Activated naive CD4-positive, alpha-beta T cell treated with anti-CD3 and anti-CD28 coated beads, Interleukin-2, amount 50 U/mL, for 24 hours (primary cell): ENCODE data around the gene SLC29A4.
A peak's percentile ranks its signal among the peaks of the same experiment; 100 is the strongest.
"Not testable (repeated sequence)": the region's sequence is repeated elsewhere in the genome, so short reads cannot be mapped to it uniquely, and the experiment has no call there.

ENCODE experiments used
- H3K27ac Mint-ChIP-seq: one replicate; pipeline ENCODE4 v1.8.0; 2021; ENCODE audit warnings: mild to moderate bottlenecking, mixed read lengths
- H3K27me3 Mint-ChIP-seq: one replicate; pipeline ENCODE4 v1.8.0; 2021; ENCODE audit warnings: mixed read lengths
- H3K36me3 Mint-ChIP-seq: one replicate; pipeline ENCODE4 v1.8.0; 2021; ENCODE audit warnings: mixed read lengths
- H3K4me1 Mint-ChIP-seq: one replicate; pipeline ENCODE4 v1.8.0; 2021; ENCODE audit warnings: mixed read lengths
- H3K4me3 Mint-ChIP-seq: one replicate; pipeline ENCODE4 v1.8.0; 2021; ENCODE audit warnings: mild to moderate bottlenecking, mixed read lengths
- H3K9me3 Mint-ChIP-seq: one replicate; pipeline ENCODE4 v1.8.0; 2021; ENCODE audit warnings: mixed read lengths

SLC29A4 gene

DNA sequence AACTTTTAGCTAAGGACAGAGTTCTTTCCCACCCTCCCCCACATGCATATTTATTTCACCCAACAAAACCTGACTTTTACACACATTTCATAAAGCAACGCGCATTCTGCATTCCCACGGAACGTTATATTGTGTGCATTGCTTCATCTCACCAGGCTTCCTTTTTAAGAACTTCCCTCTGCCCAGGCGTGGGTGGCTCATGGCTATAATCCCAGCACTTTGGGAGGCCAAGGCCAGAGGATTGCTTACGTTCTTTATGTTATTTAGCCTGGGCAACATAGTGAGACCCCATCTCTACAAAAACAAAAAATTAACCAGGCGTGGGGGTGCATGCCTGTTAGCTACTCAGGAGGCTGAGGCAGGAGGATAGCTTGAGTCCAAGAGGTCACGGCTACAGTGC, 14.9 kb upstream of the SLC29A4 start:
- not testable (repeated sequence) for H3K36me3 Mint-ChIP-seq, H3K9me3 Mint-ChIP-seq, H3K4me3 Mint-ChIP-seq, H3K27me3 Mint-ChIP-seq, H3K4me1 Mint-ChIP-seq, H3K27ac Mint-ChIP-seq

DNA sequence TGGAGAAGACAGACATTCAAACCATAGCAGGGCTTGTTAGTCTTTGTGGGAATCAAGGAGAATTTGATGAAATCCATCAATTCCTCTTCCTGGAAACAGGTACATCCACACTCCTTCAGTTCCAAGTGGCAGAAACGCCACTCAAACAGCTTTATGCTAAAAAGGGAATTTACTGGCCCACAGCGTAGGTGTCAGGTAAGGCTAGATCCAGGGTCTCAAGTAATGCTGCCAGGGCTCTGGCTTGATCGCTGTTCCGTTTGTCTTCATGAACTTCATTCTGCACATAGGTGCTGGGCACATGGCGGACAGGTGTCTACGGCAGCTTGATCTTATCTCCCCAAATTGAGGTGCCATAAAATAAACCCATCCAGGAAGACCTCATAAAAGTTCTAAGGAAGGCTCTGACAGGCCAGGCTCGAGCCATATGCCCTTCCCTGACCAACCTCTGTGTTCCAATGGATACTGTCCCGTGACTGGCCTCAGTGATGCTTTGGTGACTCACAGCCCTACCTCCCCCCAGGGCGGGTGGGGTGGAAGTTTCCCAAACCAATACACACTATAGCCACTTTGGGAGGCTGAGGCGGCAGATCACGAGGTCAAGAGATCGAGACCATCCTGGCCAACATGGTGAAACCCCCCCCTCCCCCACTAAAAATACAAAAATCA, 12.6 kb upstream of the SLC29A4 start:
- H3K4me1 Mint-ChIP-seq, H3K36me3 Mint-ChIP-seq, H3K27ac Mint-ChIP-seq, H3K27me3 Mint-ChIP-seq, H3K9me3 Mint-ChIP-seq, H3K4me3 Mint-ChIP-seq: not testable (repeated sequence)

DNA sequence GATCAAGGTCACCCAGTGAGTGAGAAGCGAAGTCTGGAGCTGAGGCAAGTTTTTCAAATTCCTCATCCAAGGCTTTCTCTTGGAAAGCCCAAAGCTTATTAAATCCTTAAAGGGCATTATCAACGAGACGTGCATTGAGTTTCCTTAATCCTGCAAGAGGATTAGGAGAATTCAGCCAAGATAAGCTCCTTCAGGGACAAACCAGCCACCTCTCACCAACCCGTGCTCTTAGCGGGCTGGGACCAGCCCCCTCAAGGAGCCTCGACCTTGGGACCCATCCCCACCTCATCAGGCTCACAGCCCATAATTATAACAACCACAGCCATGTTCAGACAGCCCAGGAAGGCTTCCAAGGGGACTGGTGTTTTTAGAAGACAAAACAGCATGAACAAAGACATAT, 12.0 kb upstream of the SLC29A4 start:
- Mint-ChIP-seq H3K27ac (no peak overlapping the region), H3K9me3 (no peaks in the 10 kb centered on the region), H3K27me3 (no peaks in the 10 kb centered on the region), H3K36me3 (no peaks in the 10 kb centered on the region), H3K4me1 (no peaks in the 10 kb centered on the region), H3K4me3 (no peak overlapping the region)

DNA sequence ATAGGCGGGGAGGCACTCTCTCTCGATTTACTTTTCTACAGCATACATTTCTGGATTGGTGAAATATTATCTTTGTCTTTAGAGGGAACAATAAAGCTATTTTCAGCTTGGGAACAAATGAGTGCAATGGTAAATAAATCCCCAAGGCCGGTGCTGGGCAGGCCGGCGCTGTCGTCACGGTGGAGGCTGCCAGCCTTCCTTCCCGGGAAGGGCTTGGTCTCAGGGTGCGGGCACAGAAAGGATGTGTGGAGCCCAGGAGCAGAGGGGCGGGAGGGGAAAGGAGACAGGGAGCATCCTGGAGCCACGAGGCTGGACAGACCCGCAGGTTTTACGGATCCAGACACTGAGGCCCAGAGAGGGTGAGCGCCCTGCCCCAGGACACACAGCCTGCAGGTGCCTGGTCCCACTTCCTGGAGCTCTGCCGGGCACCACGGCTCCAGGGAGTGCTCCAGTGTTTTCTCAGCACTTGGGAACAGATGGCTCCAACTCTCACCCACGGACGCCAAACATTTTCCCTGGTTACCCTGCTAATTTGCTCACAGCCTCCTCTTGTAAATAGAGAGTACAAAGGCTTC, 8.8 kb upstream of the SLC29A4 start:
- H3K4me3 Mint-ChIP-seq, H3K9me3 Mint-ChIP-seq, H3K27me3 Mint-ChIP-seq, H3K36me3 Mint-ChIP-seq, H3K27ac Mint-ChIP-seq, H3K4me1 Mint-ChIP-seq: not testable (repeated sequence)

DNA sequence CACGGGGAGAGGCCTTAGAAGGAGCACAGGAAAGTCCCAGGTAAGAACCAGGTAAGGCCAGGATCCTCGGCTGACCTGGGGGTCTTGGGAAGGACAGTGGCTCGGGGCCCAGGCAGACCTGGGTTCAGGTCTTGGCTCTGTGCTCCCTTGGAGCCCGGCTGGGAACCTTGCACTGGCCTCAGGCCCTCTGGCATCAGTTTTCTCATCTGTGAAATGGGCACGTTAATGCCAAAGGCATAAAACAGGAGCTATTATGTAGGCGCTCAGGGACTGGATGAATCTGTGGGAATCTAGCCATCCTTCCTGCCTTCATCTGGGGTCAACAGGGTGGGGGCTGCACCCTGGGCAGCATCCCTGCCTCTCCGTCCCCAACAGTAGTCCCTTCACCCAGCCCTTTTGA, 8.3 kb upstream of the SLC29A4 start:
- Mint-ChIP-seq H3K4me1 (no peaks in the 10 kb centered on the region), H3K36me3 (no peaks in the 10 kb centered on the region), H3K27ac (no peak overlapping the region), H3K9me3 (no peaks in the 10 kb centered on the region), H3K27me3 (no peaks in the 10 kb centered on the region), H3K4me3 (no peak overlapping the region)

DNA sequence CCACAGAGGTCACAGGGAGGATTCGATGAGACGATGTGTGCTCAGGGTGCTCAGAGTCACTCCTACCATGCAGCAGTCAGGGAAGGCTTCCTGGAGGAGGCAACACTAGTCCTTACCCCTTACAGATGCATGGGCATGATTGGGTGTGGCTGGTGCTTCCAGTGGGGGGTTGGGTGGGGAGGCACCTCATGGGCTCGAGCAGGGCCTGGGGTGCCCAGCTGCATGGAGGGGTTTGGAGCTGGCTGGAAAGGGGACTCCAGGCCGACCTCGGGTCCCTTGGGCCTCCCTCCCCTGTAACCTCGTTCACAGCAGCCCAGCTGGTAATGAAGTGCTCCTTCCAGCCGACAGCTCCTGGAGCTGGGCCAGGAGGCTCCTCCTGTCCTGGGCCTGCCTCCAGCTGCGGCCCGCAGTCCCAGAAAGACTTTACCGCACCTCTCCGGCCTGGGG, 7.7 kb upstream of the SLC29A4 start:
- not testable (repeated sequence) for H3K27me3 Mint-ChIP-seq, H3K9me3 Mint-ChIP-seq, H3K27ac Mint-ChIP-seq, H3K36me3 Mint-ChIP-seq, H3K4me1 Mint-ChIP-seq, H3K4me3 Mint-ChIP-seq

DNA sequence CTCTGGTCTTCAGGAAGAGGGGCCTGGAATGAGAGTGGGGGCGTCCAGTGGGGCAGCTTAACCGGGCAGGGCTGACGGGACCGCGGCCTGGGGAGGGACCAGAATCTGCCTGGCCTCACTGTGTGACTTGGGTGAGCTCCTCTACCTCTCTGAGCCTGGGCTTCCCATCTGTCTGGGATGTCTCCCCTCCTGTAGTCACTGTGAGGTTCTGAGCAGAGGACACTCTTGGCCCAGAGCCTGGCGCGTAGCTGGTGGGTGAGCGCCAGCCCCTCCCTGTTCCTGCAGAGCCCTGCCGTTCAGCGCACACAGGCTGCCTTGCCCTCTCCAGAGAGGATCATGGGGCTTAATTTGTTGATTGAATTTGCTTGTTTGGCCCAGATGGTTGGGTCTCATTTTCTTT, 7.2 kb upstream of the SLC29A4 start:
- not testable (repeated sequence) for H3K36me3 Mint-ChIP-seq, H3K27me3 Mint-ChIP-seq, H3K4me1 Mint-ChIP-seq, H3K4me3 Mint-ChIP-seq, H3K27ac Mint-ChIP-seq, H3K9me3 Mint-ChIP-seq

DNA sequence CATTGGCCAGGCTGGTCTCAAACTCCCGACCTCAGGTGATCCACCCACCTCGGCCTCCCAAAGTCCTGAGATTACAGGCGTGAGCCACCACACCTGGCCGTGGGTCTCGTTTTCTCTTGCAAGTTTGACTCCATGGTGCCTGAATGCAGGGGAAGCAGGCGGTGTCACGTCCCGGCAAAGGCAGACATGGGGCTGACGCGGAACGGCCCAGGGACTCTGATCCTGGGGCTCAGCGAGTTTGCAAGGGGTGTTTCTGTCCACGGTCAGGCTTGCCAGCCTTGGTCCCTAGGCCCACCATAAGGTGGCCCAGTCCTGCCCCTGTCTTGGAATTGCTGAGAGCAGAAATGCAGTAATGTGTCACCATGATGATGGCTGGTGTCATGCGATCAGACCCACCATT, 6.6 kb upstream of the SLC29A4 start:
- not testable (repeated sequence) for H3K4me1 Mint-ChIP-seq, H3K4me3 Mint-ChIP-seq, H3K9me3 Mint-ChIP-seq, H3K36me3 Mint-ChIP-seq, H3K27ac Mint-ChIP-seq, H3K27me3 Mint-ChIP-seq

DNA sequence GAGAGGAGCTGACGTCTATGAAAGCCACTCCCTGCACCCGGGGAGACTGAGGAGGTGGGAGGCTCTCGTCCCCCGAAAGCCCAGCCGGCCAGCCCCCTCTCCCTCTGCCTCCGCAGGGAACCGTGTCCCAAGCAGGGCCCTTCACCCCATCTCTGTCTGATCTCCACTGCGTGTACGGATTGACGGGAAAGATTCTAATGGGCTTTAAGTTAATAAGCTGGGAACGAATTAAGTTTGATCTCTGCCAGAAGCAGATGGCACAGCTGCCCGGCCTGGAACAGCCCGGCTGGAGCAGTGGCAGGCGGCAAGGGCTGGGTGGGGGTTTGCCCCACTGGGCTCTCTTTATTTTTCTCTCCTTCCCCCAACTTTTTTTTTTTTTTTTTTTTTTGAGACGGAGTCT, 6.1 kb upstream of the SLC29A4 start:
- no peaks in the 10 kb centered on the region for H3K4me1 Mint-ChIP-seq
- no peak overlapping the region for H3K27ac Mint-ChIP-seq
- H3K27me3 Mint-ChIP-seq = peaks cover 4% of the 10 kb centered on the region
- no peak overlapping the region for H3K4me3 Mint-ChIP-seq
- no peaks in the 10 kb centered on the region for H3K36me3 Mint-ChIP-seq
- H3K9me3 Mint-ChIP-seq = no peaks in the 10 kb centered on the region

DNA sequence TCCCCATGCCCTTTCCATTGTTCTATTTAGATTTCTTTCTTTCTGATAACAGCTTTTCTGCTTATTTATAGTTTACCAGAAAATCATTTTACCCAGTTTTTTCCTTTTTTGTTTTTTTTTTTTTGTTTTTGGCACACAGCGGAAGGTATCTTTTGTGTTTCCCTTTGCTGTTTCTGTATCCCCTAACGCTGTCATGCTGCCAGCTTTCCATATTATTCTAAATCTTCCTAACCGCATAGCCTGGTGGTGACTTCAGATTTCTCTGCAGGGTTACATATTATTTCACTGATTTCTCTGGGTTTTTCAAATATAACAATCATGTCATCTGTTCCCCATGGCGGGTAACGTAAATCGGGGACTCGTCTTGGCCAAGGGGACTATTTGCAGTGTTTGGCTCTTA, 4.0 kb upstream of the SLC29A4 start:
- no peaks in the 10 kb centered on the region for H3K4me1 Mint-ChIP-seq
- peaks cover 4% of the 10 kb centered on the region for H3K27me3 Mint-ChIP-seq
- H3K27ac Mint-ChIP-seq = no peak overlapping the region
- no peaks in the 10 kb centered on the region for H3K9me3 Mint-ChIP-seq
- H3K4me3 Mint-ChIP-seq = no peak overlapping the region
- H3K36me3 Mint-ChIP-seq = no peaks in the 10 kb centered on the region

DNA sequence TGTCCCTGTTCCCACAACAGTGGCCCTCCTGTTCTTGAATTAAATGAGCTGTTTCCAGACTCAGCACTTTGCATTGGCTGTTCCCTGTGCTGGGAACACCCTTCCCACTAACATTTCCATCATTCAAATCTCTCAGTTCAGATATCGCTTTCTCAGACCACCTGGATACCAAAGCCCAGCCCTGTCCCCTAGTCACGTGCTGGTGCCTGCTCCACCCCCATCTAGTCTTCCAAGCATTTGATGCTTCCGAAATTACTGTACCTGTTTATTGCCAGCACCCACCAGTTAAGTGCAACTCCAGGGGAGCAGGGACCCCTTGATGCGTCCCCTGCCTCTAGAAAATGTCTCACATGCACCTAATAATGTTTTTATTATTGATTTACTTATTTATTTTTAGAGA, 3.0 kb upstream of the SLC29A4 start:
- Mint-ChIP-seq H3K27ac (peak overlapping the region; percentile 2), H3K27me3 (peaks cover 6% of the 10 kb centered on the region), H3K4me1 (no peaks in the 10 kb centered on the region), H3K36me3 (no peaks in the 10 kb centered on the region), H3K4me3 (no peak overlapping the region), H3K9me3 (no peaks in the 10 kb centered on the region)

DNA sequence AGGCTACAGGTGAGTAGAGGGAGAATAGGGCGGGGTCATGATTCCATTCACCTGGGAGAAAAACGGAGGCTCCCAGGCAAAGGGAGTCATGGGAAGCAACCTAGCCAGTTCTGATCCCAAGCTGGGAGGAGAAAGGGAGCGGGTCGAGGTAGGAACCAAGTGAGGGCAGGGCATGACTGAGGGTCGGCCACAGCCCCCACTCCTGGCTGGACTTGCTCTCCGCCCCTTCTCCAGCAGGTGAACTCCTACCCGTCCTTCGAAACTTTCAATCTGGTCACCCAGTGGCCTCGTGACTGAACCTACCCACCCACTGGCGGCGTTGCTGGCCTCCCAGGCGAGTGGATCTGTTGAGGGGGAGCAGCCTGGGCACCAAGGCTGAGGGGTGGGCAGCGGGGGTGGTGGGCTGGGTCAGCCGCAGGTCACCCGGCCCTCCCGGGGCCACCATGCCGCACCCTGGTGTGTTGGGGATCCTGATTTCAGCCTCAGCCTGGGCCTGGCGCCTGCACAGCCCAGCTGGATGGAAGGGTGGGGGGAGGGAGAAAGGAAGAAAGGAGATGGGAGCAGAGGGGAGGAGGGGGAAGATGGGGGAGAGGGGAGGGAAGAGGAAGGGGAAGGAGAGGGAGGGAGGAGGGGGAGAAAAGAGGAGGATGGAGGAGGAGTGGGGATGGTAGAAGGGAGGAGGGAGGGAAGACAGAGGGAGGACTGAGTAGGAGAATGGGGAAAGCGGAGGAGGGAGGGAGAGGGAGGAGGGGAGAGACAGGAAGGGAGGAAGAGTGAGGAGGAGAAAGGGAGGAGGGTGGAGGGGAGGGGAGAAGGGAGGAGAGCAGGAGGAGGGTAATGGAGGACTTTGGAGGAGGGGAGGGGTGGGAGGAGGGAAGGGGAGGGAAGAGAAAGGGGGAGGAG, 894 bp upstream of the SLC29A4 start:
- H3K4me1 Mint-ChIP-seq, H3K27me3 Mint-ChIP-seq, H3K27ac Mint-ChIP-seq, H3K9me3 Mint-ChIP-seq, H3K36me3 Mint-ChIP-seq: not testable (repeated sequence)
- peak overlapping the region; percentile 60 for H3K4me3 Mint-ChIP-seq

DNA sequence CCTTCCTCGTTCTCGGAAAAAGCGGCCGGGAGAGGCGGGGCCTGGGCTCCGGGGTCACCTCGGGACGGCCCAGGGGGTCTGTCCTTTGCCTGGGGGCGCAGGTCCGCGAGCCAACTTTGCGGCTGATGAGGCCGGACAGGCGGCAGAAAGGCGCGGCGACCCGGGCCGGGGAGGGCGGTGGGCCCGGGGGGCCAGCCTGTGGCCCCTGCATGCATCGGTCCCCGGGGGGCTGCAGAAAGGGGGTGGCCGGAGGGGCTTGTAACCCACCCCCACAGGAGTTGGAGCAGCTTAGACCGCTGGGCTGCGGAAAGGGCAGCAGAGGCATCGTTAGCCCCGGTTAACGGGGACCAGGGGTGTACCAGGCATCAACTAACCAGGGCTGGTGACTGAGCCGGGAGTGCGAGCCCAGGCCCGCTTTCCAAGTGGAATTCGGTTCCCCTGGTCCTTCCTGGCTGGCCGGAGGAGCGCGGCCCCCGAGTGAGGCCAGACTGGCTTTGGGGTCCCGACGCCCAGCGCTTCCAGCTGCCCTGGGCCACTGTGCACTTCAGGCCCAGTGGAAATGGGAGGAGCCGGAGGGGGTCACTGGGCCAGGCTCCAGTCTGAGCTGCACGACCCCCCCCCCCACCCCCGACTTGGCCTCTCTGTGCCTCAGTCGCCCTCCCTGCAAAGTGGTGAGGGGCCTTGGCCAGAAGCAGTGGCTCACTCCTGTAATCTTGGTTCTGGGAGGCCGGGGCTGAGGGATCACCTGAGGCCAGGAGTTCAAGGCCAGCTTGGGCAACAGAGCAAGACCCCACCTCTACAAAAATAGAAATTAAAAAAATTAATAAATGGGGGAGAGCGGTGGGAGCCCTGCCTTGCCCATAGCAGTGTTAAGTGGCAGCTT, 919 bp downstream of the SLC29A4 start:
- H3K27me3 Mint-ChIP-seq = peaks cover 6% of the 10 kb centered on the region
- no peaks in the 10 kb centered on the region for H3K9me3 Mint-ChIP-seq
- H3K4me1 Mint-ChIP-seq = no peaks in the 10 kb centered on the region
- H3K27ac Mint-ChIP-seq = no peak overlapping the region
- H3K4me3 Mint-ChIP-seq = no peak overlapping the region
- H3K36me3 Mint-ChIP-seq = no peaks in the 10 kb centered on the region

DNA sequence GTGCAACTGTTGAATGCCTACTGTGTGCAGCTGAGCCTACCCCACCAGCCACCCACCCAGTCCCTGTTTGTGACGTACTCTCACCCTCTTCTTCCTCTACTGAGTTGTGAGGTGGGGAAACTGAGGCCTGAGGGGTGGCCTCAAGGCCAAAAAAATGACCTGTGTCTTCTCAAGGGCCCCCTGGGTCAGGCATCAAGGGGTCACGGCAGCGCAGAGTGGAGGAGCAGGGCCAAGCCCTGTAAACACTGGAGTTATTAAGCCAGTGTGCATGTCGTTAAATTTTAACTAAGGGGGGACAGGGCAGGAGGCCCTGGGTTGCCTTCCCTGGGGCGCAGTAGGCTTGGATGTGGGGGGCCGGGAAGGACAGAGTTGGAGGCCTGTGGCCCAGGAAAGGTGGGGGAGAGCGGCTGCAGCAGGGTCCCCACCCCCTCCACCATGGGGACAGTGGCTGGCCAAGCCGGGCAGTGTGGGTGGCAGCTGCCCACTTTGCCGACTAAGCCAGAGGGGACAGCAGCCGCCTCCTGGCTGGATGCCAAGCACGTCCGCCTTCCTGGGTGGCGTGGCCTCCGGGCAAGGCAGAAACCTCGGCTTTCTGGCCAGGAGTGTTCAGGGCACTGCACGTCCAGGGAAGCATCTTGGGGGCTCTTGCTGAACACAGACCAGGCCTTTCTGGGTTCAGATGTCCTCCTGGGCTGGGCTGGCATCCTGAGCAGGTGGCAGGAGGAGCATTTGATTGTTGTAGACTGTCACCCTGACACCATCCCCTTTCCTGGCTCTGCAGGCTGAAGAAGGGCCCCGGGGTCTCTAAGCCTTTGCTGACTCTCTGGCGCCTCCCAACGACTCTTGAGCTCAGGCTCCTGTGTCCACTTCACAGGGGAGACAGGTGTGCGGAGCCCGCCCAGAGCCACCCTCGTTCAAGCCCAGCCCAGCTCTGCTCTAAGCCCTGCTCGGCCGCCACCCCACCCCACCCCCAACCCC, 1.9 kb downstream of the SLC29A4 start:
- H3K4me3 Mint-ChIP-seq = peak overlapping the region; percentile 65
- H3K9me3 Mint-ChIP-seq = no peaks in the 10 kb centered on the region
- H3K27ac Mint-ChIP-seq = no peak overlapping the region
- H3K36me3 Mint-ChIP-seq = no peaks in the 10 kb centered on the region
- H3K4me1 Mint-ChIP-seq = no peaks in the 10 kb centered on the region
- peaks cover 6% of the 10 kb centered on the region for H3K27me3 Mint-ChIP-seq

DNA sequence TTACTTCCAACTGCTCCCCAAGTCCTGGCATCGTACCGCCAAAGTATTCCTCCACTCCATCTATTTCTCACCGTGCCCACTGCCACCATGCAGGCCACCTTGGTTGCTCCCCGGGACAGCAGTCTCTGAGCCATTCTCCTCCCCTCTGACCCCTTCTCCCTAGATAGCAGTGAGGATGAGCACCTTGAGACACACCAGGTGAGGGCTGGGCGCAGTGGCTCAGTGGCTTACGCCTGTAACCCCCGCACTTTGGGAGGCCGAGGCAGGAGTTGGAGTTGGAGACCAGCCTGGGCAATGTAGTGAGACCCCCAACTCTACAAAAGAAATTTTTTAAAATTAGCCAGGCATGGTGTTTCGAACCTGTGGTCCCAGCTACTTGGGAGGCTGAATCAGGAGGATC, 4.2 kb downstream of the SLC29A4 start:
- Mint-ChIP-seq H3K36me3 (no peaks in the 10 kb centered on the region), H3K9me3 (no peaks in the 10 kb centered on the region)

More for the DNA sequence above, 4.2 kb downstream of the SLC29A4 start:
- no peaks in the 10 kb centered on the region for H3K4me1 Mint-ChIP-seq
- H3K27me3 Mint-ChIP-seq = peaks cover 2% of the 10 kb centered on the region
- no peak overlapping the region for H3K27ac Mint-ChIP-seq
- no peak overlapping the region for H3K4me3 Mint-ChIP-seq
